KOPT-K1 (cell line): ENCODE results near the gene PCAT6.

Experiments
- H3K27ac ChIP-seq: fragments of 200-600 bp; sonication (generic); 2 replicates; pipeline ENCODE4 v1.5.1; 2016; ENCODE audit warnings: antibody characterized with exemption, mild to moderate bottlenecking, low read depth, low read length; ENCODE audit not compliant: poor library complexity, severe bottlenecking
- H3K36me3 ChIP-seq: fragments of 200-600 bp; sonication (generic); 2 replicates; pipeline ENCODE4 v1.5.1; 2017; ENCODE audit warnings: antibody characterized with exemption, mild to moderate bottlenecking, low read length, moderate library complexity; ENCODE audit not compliant: insufficient read depth
- H3K9me3 ChIP-seq: fragments of 200-600 bp; sonication (generic); 2 replicates; pipeline ENCODE4 v1.5.1; 2017; ENCODE audit warnings: antibody characterized with exemption, low read length, mild to moderate bottlenecking; ENCODE audit not compliant: insufficient read depth, poor library complexity, severe bottlenecking

The PCAT6 gene

GRCh38 chr1:202802034-202802433 lies 8.7 kb upstream of the PCAT6 start:
- Histone ChIP-seq H3K27ac (no peak overlapping the region), H3K36me3 (no peaks in the 10 kb centered on the region), H3K9me3 (no peaks in the 10 kb centered on the region)

GRCh38 chr1:202802998-202803932 lies 7.5 kb upstream of the PCAT6 start:
- H3K27ac ChIP-seq, result no peak overlapping the region
- peaks cover 3% of the 10 kb centered on the region for H3K9me3 ChIP-seq
- no peaks in the 10 kb centered on the region for H3K36me3 ChIP-seq

- H3K36me3 ChIP-seq, result no peaks in the 10 kb centered on the region
- H3K27ac ChIP-seq, result no peak overlapping the region
- peaks cover 7% of the 10 kb centered on the region for H3K9me3 ChIP-seq
Observed at GRCh38 chr1:202804126-202804525, 6.6 kb upstream of the PCAT6 start.

- Histone ChIP-seq H3K36me3 (no peaks in the 10 kb centered on the region), H3K9me3 (peaks cover 11% of the 10 kb centered on the region), H3K27ac (no peak overlapping the region)
Observed at GRCh38 chr1:202805886-202806844, 4.6 kb upstream of the PCAT6 start.

GRCh38 chr1:202806845-202807450 lies 3.8 kb upstream of the PCAT6 start:
- Histone ChIP-seq H3K27ac (no peak overlapping the region), H3K9me3 (peaks cover 12% of the 10 kb centered on the region), H3K36me3 (no peaks in the 10 kb centered on the region)

- Histone ChIP-seq H3K27ac (no peak overlapping the region), H3K36me3 (no peaks in the 10 kb centered on the region), H3K9me3 (peaks cover 12% of the 10 kb centered on the region)
Observed at GRCh38 chr1:202807451-202807925, 3.3 kb upstream of the PCAT6 start.

GRCh38 chr1:202807926-202808757 lies 2.6 kb upstream of the PCAT6 start, which contains the start of gene KDM5B:
Gene KDM5B, minus strand, starts transcription at chr1:202808421. Its CDS starts 116 bp downstream, at chr1:202808305.
- Histone ChIP-seq H3K36me3 (no peaks in the 10 kb centered on the region), H3K27ac (no peak within 1 kb of the TSS), H3K9me3 (peaks cover 12% of the 10 kb centered on the region)

GRCh38 chr1:202809597-202810159 lies 1.1 kb upstream of the PCAT6 start:
- Histone ChIP-seq H3K36me3 (no peaks in the 10 kb centered on the region), H3K9me3 (peaks cover 12% of the 10 kb centered on the region), H3K27ac (no peak overlapping the region)

GRCh38 chr1:202810193-202810614 lies 550 bp upstream of the PCAT6 start:
- Histone ChIP-seq H3K36me3 (no peaks in the 10 kb centered on the region), H3K27ac (no peak overlapping the region), H3K9me3 (peaks cover 12% of the 10 kb centered on the region)

- Histone ChIP-seq H3K27ac (no peak overlapping the region), H3K9me3 (peaks cover 12% of the 10 kb centered on the region), H3K36me3 (no peaks in the 10 kb centered on the region)
Observed at GRCh38 chr1:202811296-202812175, 782 bp downstream of the PCAT6 start.

- Histone ChIP-seq H3K9me3 (peaks cover 12% of the 10 kb centered on the region), H3K27ac (no peak overlapping the region), H3K36me3 (no peaks in the 10 kb centered on the region)
Observed at GRCh38 chr1:202812176-202813026, 1.6 kb downstream of the PCAT6 start.

GRCh38 chr1:202815120-202815519 lies 4.4 kb downstream of the PCAT6 start:
- Histone ChIP-seq H3K36me3 (no peaks in the 10 kb centered on the region), H3K27ac (no peak overlapping the region), H3K9me3 (peaks cover 5% of the 10 kb centered on the region)
